Endodermal cell (in vitro differentiated cells): ENCODE results near the gene IVNS1ABP. TPM values are rescaled to one million over a fixed set of nuclear protein-coding genes. Genes with fewer than 3 reads are reported as not detected.
"Not testable (repeated sequence)": the region's sequence is repeated elsewhere in the genome, so short reads cannot be mapped to it uniquely, and the experiment has no call there.

Source experiments
- DNase-seq: peaks from one replicate; pipeline ENCODE4 v3.0.0-alpha.2; 2017
- H3K27ac ChIP-seq: 2 replicates; pipeline ENCODE4 v1.5.1; 2013; ENCODE audit warnings: mild to moderate bottlenecking, low read depth, low read length, moderate library complexity
- H3K27me3 ChIP-seq: 2 replicates; pipeline ENCODE4 v1.6.1; 2013; ENCODE audit warnings: mild to moderate bottlenecking, low read length, moderate library complexity; ENCODE audit not compliant: insufficient read depth, control insufficient read depth, poor library complexity, severe bottlenecking
- H3K36me3 ChIP-seq: 2 replicates; pipeline ENCODE4 v1.7.0; 2013; ENCODE audit warnings: mild to moderate bottlenecking, low read length, moderate library complexity; ENCODE audit not compliant: control insufficient read depth, insufficient read depth
- H3K4me1 ChIP-seq: one replicate; pipeline ENCODE4 v1.7.0; 2013; ENCODE audit warnings: low read length; ENCODE audit not compliant: control insufficient read depth, insufficient read depth
- H3K4me3 ChIP-seq: 2 replicates; pipeline ENCODE4 v1.5.1; 2013; ENCODE audit warnings: mild to moderate bottlenecking, low read length, moderate library complexity
- H3K9ac ChIP-seq: 2 replicates; pipeline ENCODE4 v1.6.1; 2013; ENCODE audit warnings: mild to moderate bottlenecking, low read length, moderate library complexity; ENCODE audit not compliant: poor library complexity, severe bottlenecking; ENCODE audit errors: extremely low read depth
- H3K9me3 ChIP-seq: 2 replicates; pipeline ENCODE4 v1.6.1; 2013; ENCODE audit warnings: mild to moderate bottlenecking, low read length, moderate library complexity; ENCODE audit not compliant: control insufficient read depth
- H3K27ac Mint-ChIP-seq: 2 replicates; pipeline ENCODE4 v1.8.0; 2020; ENCODE audit warnings: mixed read lengths
- H3K27me3 Mint-ChIP-seq: 2 replicates; pipeline ENCODE4 v1.8.0; 2021; ENCODE audit warnings: mild to moderate bottlenecking, mixed read lengths; ENCODE audit not compliant: insufficient read depth
- H3K36me3 Mint-ChIP-seq: 2 replicates; pipeline ENCODE4 v1.8.0; 2020; ENCODE audit warnings: low read depth, mixed read lengths
- H3K4me1 Mint-ChIP-seq: 2 replicates; pipeline ENCODE4 v1.8.0; 2020; ENCODE audit warnings: mixed read lengths
- H3K4me3 Mint-ChIP-seq: 2 replicates; pipeline ENCODE4 v1.8.0; 2020; ENCODE audit warnings: mild to moderate bottlenecking, moderate library complexity, mixed read lengths
- H3K9me3 Mint-ChIP-seq: 2 replicates; pipeline ENCODE4 v1.8.0; 2020; ENCODE audit warnings: mild to moderate bottlenecking, mixed read lengths
- CTCF ChIP-seq: fragments of 200-600 bp; sonication (generic); conservative IDR thresholded peaks from 2 replicates; pipeline ENCODE4 v1.5.0; 2021; ENCODE audit warnings: antibody characterized with exemption, mild to moderate bottlenecking
- whole genome bisulfite sequencing, 2 experiments: methylation state at CpG; one replicate each; pipeline versions ENCODE4 v1.1.5 to v1.1.7; 2013; ENCODE audit warnings: missing lambda C conversion rate in 2 of 2, mixed read lengths in 1 of 2; ENCODE audit not compliant: insufficient coverage in 1 of 2, insufficient read length in 1 of 2; 5-methylcytosine and 5-hydroxymethylcytosine counted together
- long read RNA-seq, 4 experiments: library from polyadenylated mRNA in 2 of 4; library from RNA in 1 of 4; library from capped mRNA in 1 of 4; stranded (forward) in 3 of 4; unstranded in 1 of 4; transcript quantifications; one replicate each; pipeline ENCODE4 v2.0.0, GENCODE V29; 2020 to 2021; ENCODE audit warnings: inconsistent platforms in 1 of 4
- polyA plus RNA-seq, 2 experiments: library from polyadenylated mRNA; stranded (reverse); fragments of 50-300 nt; gene quantifications; one replicate each; pipeline ENCODE4 v1.2.3, GENCODE V29; 2013
- total RNA-seq, 2 donors: library from RNA; stranded (reverse); fragmentation: NEBNext Ultra II Directional in 1 of 2; extraction: Animal tissue kit (Norgen Biotek cat#: 25700) in 1 of 2; gene quantifications; 2 replicates in 1 of 2; 3 replicates in 1 of 2; pipeline ENCODE4 v1.2.1, GENCODE V29; 2021

Gene IVNS1ABP
- 100 to 1,000 TPM; 122 to 163 TPM for total RNA-seq
- 200 TPM for polyA plus RNA-seq (2013, experiment 1 of 2)
- polyA plus RNA-seq (2013, experiment 2 of 2) = 179 TPM
- long read RNA-seq, experiment 1, full-length matches to known transcripts = 35 of 77 reads
- long read RNA-seq, experiment 1, partial matches to known transcripts = 19 of 77 reads
- long read RNA-seq, experiment 1, other reads (novel, unspliced or antisense) = 23 of 77 reads
- long read RNA-seq, experiment 2, full-length matches to known transcripts = 311 of 377 reads
- long read RNA-seq, experiment 2, partial matches to known transcripts = 29 of 377 reads
- long read RNA-seq, experiment 2, other reads (novel, unspliced or antisense) = 37 of 377 reads
- long read RNA-seq, experiment 3, full-length matches to known transcripts = 744 of 856 reads
- long read RNA-seq, experiment 3, partial matches to known transcripts = 29 of 856 reads
- long read RNA-seq, experiment 3, other reads (novel, unspliced or antisense) = 83 of 856 reads
- long read RNA-seq, experiment 4, full-length matches to known transcripts = 45 of 70 reads
- long read RNA-seq, experiment 4, partial matches to known transcripts = 11 of 70 reads
- long read RNA-seq, experiment 4, other reads (novel, unspliced or antisense) = 14 of 70 reads

GRCh38 chr1:185317034-185317885, at the start of gene IVNS1ABP:
Gene IVNS1ABP, minus strand, starts transcription at chr1:185317243. Its CDS starts 7,750 bp downstream, at chr1:185309493.
- peak within 1 kb of the TSS; percentile 97 for H3K4me3 ChIP-seq
- peaks cover 12% of the 10 kb centered on the region for H3K9me3 ChIP-seq
- H3K4me3 Mint-ChIP-seq = peak within 1 kb of the TSS; percentile 96
- peaks cover 9% of the 10 kb centered on the region for H3K9me3 Mint-ChIP-seq
- H3K36me3 ChIP-seq = peaks cover 4% of the 10 kb centered on the region
- H3K27ac ChIP-seq = peak within 1 kb of the TSS; percentile 95
- 3 to 4% methylated on average over 9 to 80 of the region's 80 CpGs for WGBS, 2 experiments
- DNase-seq = peak; percentile 100
- TF ChIP-seq CTCF = no peak
- peak within 1 kb of the TSS; percentile 98 for H3K27ac Mint-ChIP-seq
- H3K9ac ChIP-seq = peak within 1 kb of the TSS; percentile 89
- H3K4me1 ChIP-seq = peaks cover 8% of the 10 kb centered on the region
- H3K27me3 Mint-ChIP-seq = peaks cover 1% of the 10 kb centered on the region
- H3K36me3 Mint-ChIP-seq = peaks cover 13% of the 10 kb centered on the region
- H3K4me1 Mint-ChIP-seq = peaks cover 33% of the 10 kb centered on the region
- no peaks in the 10 kb centered on the region for H3K27me3 ChIP-seq

GRCh38 chr1:185365951-185366350, 48.9 kb upstream of the IVNS1ABP start:
- Mint-ChIP-seq H3K9me3 (peaks cover 14% of the 10 kb centered on the region), H3K4me1 (peaks cover 24% of the 10 kb centered on the region), H3K27ac (no peak overlapping the region), H3K4me3 (no peak overlapping the region), H3K36me3 (no peaks in the 10 kb centered on the region), H3K27me3 (no peaks in the 10 kb centered on the region)
- no peak for TF ChIP-seq CTCF
- no peak overlapping the region for H3K27ac ChIP-seq
- 92 to 100% methylated on average over 1 of the region's 3 CpGs for WGBS, 2 experiments
- H3K4me1 ChIP-seq = no peaks in the 10 kb centered on the region
- no peaks in the 10 kb centered on the region for H3K36me3 ChIP-seq
- DNase-seq = no peak
- H3K9me3 ChIP-seq = peaks cover 17% of the 10 kb centered on the region
- no peak overlapping the region for H3K4me3 ChIP-seq
- H3K27me3 ChIP-seq = no peaks in the 10 kb centered on the region
- H3K9ac ChIP-seq = no peak overlapping the region

GRCh38 chr1:185364528-185364927, 47.5 kb upstream of the IVNS1ABP start:
- 93% methylated on average over 3 of the region's 3 CpGs; no CpG with 5 or more reads in 1 of the 2 experiments for WGBS, 2 experiments
- H3K9me3 ChIP-seq = peaks cover 20% of the 10 kb centered on the region
- not testable (repeated sequence) for H3K27ac ChIP-seq, H3K9ac ChIP-seq, H3K4me1 ChIP-seq, H3K4me3 ChIP-seq, H3K36me3 ChIP-seq, H3K27ac Mint-ChIP-seq, H3K4me3 Mint-ChIP-seq, H3K27me3 Mint-ChIP-seq, H3K36me3 Mint-ChIP-seq, H3K27me3 ChIP-seq, DNase-seq
- Mint-ChIP-seq H3K4me1 (peaks cover 24% of the 10 kb centered on the region), H3K9me3 (peaks cover 16% of the 10 kb centered on the region)
